ENCODE results near the gene LRRFIP2.

GRCh38 chr3:37097776-37098175 lies 76.6 kb downstream of the LRRFIP2 start:
- TF ChIP-seq CTCF (IDR thresholded peaks at IDR 0.05) (no peak), EZH2phosphoT487 (IDR thresholded peaks at IDR 0.05) (no peak), EZH2 (IDR thresholded peaks at IDR 0.05) (no peak)
